GM06990 (cell line): ENCODE results near the gene E2F3.

Experiments
- DNase-seq: peaks from one replicate; pipeline ENCODE4 v3.0.0-alpha.2; 2011; ENCODE audit not compliant: insufficient read length; ENCODE audit errors: extremely low read depth
- H3K27me3 ChIP-seq: replicated peaks from 2 replicates; pipeline ENCODE4 v1.6.0; 2011; ENCODE audit warnings: low read length; ENCODE audit not compliant: control insufficient read depth, insufficient read depth
- H3K36me3 ChIP-seq: 2 replicates; pipeline ENCODE4 v1.5.1; 2011; ENCODE audit warnings: low read length; ENCODE audit not compliant: control insufficient read depth, insufficient read depth
- H3K4me3 ChIP-seq: replicated peaks from 2 replicates; pipeline ENCODE4 v1.5.1; 2011; ENCODE audit warnings: low read depth, mild to moderate bottlenecking, control low read depth, low read length
- CTCF ChIP-seq: IDR thresholded peaks from 2 replicates; pipeline ENCODE4 v1.5.1; 2011; ENCODE audit warnings: low read length, control low read depth, mild to moderate bottlenecking, inconsistent platforms; ENCODE audit not compliant: insufficient read depth, poor library complexity, severe bottlenecking

E2F3 gene

GRCh38 chr6:20487669-20488375 lies 86.1 kb downstream of the E2F3 start:
- DNase-seq, result no peak
- no peak overlapping the region for H3K4me3 ChIP-seq
- H3K36me3 ChIP-seq, result peaks cover 9% of the 10 kb centered on the region
- no peak for TF ChIP-seq CTCF
- no peaks in the 10 kb centered on the region for H3K27me3 ChIP-seq

- H3K27me3 ChIP-seq, result no peaks in the 10 kb centered on the region
- peaks cover 7% of the 10 kb centered on the region for H3K36me3 ChIP-seq
- TF ChIP-seq CTCF, result no peak
- DNase-seq, result no peak
- H3K4me3 ChIP-seq, result no peak overlapping the region
Observed at GRCh38 chr6:20490591-20490990, 88.9 kb downstream of the E2F3 start.

GRCh38 chr6:20492099-20492498 lies 90.4 kb downstream of the E2F3 start:
- DNase-seq, result no peak
- no peak for TF ChIP-seq CTCF
- H3K27me3 ChIP-seq, result no peaks in the 10 kb centered on the region
- H3K4me3 ChIP-seq, result no peak overlapping the region
- H3K36me3 ChIP-seq, result peaks cover 7% of the 10 kb centered on the region

DNA sequence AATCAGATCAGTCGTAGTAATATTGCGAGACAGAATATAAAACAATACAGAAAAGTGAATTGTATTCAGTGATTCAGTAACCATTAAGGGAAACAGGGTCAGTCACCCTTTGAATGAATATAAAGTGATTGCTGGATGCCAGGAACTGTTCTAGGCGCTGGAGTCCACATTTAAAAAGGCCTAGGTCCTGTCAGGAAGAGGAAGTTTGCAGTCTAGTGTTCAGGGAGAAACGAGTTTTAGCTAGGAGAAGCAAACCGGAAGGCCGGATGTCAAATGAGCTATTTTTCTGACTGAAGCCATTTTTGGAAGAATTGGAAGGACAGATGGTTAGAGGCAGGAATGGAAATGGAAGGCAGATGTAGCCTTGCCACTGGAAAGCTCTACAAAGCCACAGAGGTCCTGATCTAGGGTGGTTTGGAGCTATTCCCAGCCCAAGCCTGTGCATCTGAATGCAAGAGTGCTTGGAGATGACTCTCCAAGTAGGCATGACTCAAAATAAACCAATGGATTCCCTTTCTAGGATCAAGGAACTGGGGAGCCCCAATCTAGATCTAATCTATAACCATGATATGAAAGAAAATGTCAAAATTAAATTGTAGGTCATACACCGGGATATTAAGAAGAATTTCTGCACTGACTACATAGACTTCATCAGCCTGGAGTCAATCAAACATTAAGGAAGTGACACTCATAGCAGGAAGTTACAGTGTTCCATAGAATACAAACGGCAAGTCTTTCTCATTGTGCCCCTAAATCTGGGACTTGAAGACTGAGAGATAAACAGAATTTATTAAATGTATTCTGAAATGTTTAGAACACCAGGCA lies 95.7 kb downstream of the E2F3 start:
- Histone ChIP-seq H3K36me3 (no peaks in the 10 kb centered on the region), H3K4me3 (no peak overlapping the region), H3K27me3 (no peaks in the 10 kb centered on the region)
- TF ChIP-seq CTCF, result no peak
- no peak for DNase-seq

DNA sequence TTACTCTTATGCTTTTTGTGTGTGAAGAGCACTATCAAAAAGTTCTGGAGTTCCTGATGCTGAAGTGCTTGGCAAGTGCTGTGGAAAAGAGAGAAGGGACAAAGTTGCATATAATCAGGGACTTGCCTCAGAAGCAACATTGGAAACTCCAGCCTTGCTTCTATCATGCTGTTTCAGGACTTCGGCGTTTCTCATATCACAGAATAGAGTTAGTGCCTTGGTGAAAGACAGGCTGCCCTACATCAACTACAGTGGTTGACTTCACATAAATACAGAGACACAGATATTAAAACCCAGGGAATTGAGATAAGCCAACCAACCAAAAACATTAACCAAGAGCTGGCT lies 96.3 kb downstream of the E2F3 start:
- DNase-seq, result no peak
- no peak for TF ChIP-seq CTCF
- no peaks in the 10 kb centered on the region for H3K36me3 ChIP-seq

More for the DNA sequence above, 96.3 kb downstream of the E2F3 start:
- Histone ChIP-seq H3K4me3 (no peak overlapping the region), H3K27me3 (no peaks in the 10 kb centered on the region)
